GM23338 (cell line): Measurements from ENCODE around the gene PPP1R13L. TPM values are rescaled to one million over a fixed set of nuclear protein-coding genes. Genes with fewer than 3 reads are reported as not detected.

Experiments used
- ATAC-seq: fragments of 200-7000 bp; cut with Tn5 transposase; 3 replicates; pipeline ENCODE4 v1.9.1; 2020
- DNase-seq: peaks from one replicate; pipeline ENCODE4 v3.0.0-alpha.2; 2015; ENCODE audit warnings: low spot score
- H2AFZ ChIP-seq: fragments of 200-600 bp; sonication (generic); 2 replicates; pipeline ENCODE4 v1.8.0; 2016; ENCODE audit warnings: antibody characterized with exemption, mild to moderate bottlenecking, moderate library complexity
- H3F3A ChIP-seq: fragments of 200-600 bp; sonication (generic); replicated peaks from 2 replicates; pipeline ENCODE4 v1.8.0; 2017; ENCODE audit warnings: antibody characterized with exemption, mixed run types, low read depth
- H3K27ac ChIP-seq: fragments of 200-600 bp; sonication (generic); 2 replicates; pipeline ENCODE4 v1.6.1; 2016; ENCODE audit warnings: low read depth
- H3K27me3 ChIP-seq: fragments of 200-600 bp; sonication (generic); 2 replicates; pipeline ENCODE4 v1.8.0; 2016; ENCODE audit warnings: mild to moderate bottlenecking, mixed run types, moderate library complexity; ENCODE audit not compliant: insufficient read depth
- H3K36me3 ChIP-seq: fragments of 200-600 bp; sonication (generic); 2 replicates; pipeline ENCODE4 v1.8.0; 2016; ENCODE audit warnings: mild to moderate bottlenecking; ENCODE audit not compliant: insufficient read depth
- H3K4me1 ChIP-seq: fragments of 200-600 bp; sonication (generic); 2 replicates; pipeline ENCODE4 v1.8.0; 2016; ENCODE audit warnings: mild to moderate bottlenecking, moderate library complexity; ENCODE audit not compliant: insufficient read depth
- H3K4me2 ChIP-seq: fragments of 200-600 bp; sonication (generic); 2 replicates; pipeline ENCODE4 v1.7.1; 2017; ENCODE audit warnings: mixed run types
- H3K4me3 ChIP-seq: fragments of 200-600 bp; sonication (generic); 2 replicates; pipeline ENCODE4 v1.6.1; 2016; ENCODE audit warnings: mixed run types
- H3K79me2 ChIP-seq: fragments of 200-600 bp; sonication (generic); replicated peaks from 2 replicates; pipeline ENCODE4 v1.8.0; 2017; ENCODE audit warnings: mild to moderate bottlenecking; ENCODE audit not compliant: insufficient read depth
- H3K9me2 ChIP-seq: fragments of 200-600 bp; sonication (generic); 2 replicates; pipeline ENCODE4 v1.8.0; 2017; ENCODE audit not compliant: insufficient read depth
- H4K20me1 ChIP-seq: fragments of 200-600 bp; sonication (generic); replicated peaks from 2 replicates; pipeline ENCODE4 v1.8.0; 2017; ENCODE audit warnings: mild to moderate bottlenecking; ENCODE audit not compliant: insufficient read depth
- H3K27ac Mint-ChIP-seq: 2 replicates; pipeline ENCODE4 v1.8.0; 2020; ENCODE audit warnings: inconsistent platforms, mild to moderate bottlenecking, moderate library complexity, mixed read lengths
- H3K27me3 Mint-ChIP-seq: 3 replicates; pipeline ENCODE4 v1.8.0; 2022; ENCODE audit warnings: low read depth, mild to moderate bottlenecking, moderate library complexity, mixed read lengths, inconsistent platforms; ENCODE audit not compliant: insufficient read depth, poor library complexity
- H3K36me3 Mint-ChIP-seq: 3 replicates; pipeline ENCODE4 v1.8.0; 2021; ENCODE audit warnings: low read depth, mild to moderate bottlenecking, inconsistent platforms, moderate library complexity, mixed read lengths
- H3K4me1 Mint-ChIP-seq: 3 replicates; pipeline ENCODE4 v1.8.0; 2020; ENCODE audit warnings: mild to moderate bottlenecking, inconsistent platforms, mixed read lengths
- H3K4me3 Mint-ChIP-seq: 3 replicates; pipeline ENCODE4 v1.8.0; 2021; ENCODE audit warnings: moderate library complexity, mild to moderate bottlenecking, inconsistent platforms, mixed read lengths
- H3K9me3 Mint-ChIP-seq: 3 replicates; pipeline ENCODE4 v1.8.0; 2020; ENCODE audit warnings: moderate library complexity, mild to moderate bottlenecking, inconsistent platforms, mixed read lengths
- CREB1 ChIP-seq: fragments of 250-450 bp; sonication (Bioruptor Pico); IDR thresholded peaks from 2 replicates; pipeline ENCODE4 v1.5.0; 2020; ENCODE audit warnings: low read depth, mild to moderate bottlenecking, moderate library complexity
- CTCF ChIP-seq, 2 experiments: fragments of 200-600 bp in 1 of 2; sonication (generic) in 1 of 2; conservative IDR thresholded peaks; 2 replicates each; pipeline versions ENCODE4 v1.5.1 to v1.6.1; 2016 to 2017; ENCODE audit warnings: antibody characterized with exemption in 2 of 2, low read depth in 2 of 2, mild to moderate bottlenecking in 2 of 2, moderate library complexity in 1 of 2
- ETS1 ChIP-seq: IDR thresholded peaks from 2 replicates; pipeline ENCODE4 v1.6.1; 2016; ENCODE audit warnings: antibody characterized with exemption
- EZH2 ChIP-seq: fragments of 200-600 bp; sonication (generic); IDR thresholded peaks from one replicate; pipeline ENCODE4 v1.8.0; 2017; ENCODE audit warnings: antibody characterized with exemption, mild to moderate bottlenecking, low read depth; ENCODE audit not compliant: unreplicated experiment
- EZH2phosphoT487 ChIP-seq: fragments of 200-600 bp; sonication (generic); IDR thresholded peaks from one replicate; pipeline ENCODE4 v1.8.1; 2018; ENCODE audit warnings: antibody characterized with exemption; ENCODE audit not compliant: unreplicated experiment
- JUNB ChIP-seq: IDR thresholded peaks from one replicate; pipeline ENCODE4 v1.6.1; 2016; ENCODE audit warnings: antibody characterized with exemption; ENCODE audit not compliant: unreplicated experiment
- NANOG ChIP-seq: IDR thresholded peaks from 2 replicates; pipeline ENCODE4 v1.6.1; 2016; ENCODE audit warnings: antibody characterized with exemption, borderline replicate concordance
- POLR2AphosphoS5 ChIP-seq: IDR thresholded peaks from 2 replicates; pipeline ENCODE4 v1.6.1; 2016; ENCODE audit warnings: antibody characterized with exemption, low read depth
- REST ChIP-seq: IDR thresholded peaks from one replicate; pipeline ENCODE4 v1.6.1; 2018; ENCODE audit warnings: antibody characterized with exemption; ENCODE audit not compliant: unreplicated experiment
- STAT1 ChIP-seq: IDR thresholded peaks from one replicate; pipeline ENCODE4 v1.6.1; 2016; ENCODE audit warnings: antibody characterized with exemption; ENCODE audit not compliant: unreplicated experiment
- ZNF114 ChIP-seq: fragments of 250-450 bp; sonication (Bioruptor Pico); IDR thresholded peaks from 2 replicates; pipeline ENCODE4 v1.5.0; 2020; ENCODE audit warnings: mild to moderate bottlenecking, moderate library complexity
- ZNF331 ChIP-seq: fragments of 250-450 bp; sonication (Bioruptor Pico); IDR thresholded peaks from 2 replicates; pipeline ENCODE4 v1.5.0; 2020; ENCODE audit warnings: low read depth, mild to moderate bottlenecking, moderate library complexity
- ZNF462 ChIP-seq: fragments of 250-450 bp; sonication (Bioruptor Pico); IDR thresholded peaks from 2 replicates; pipeline ENCODE4 v1.5.0; 2020; ENCODE audit warnings: mild to moderate bottlenecking, moderate library complexity
- polyA plus RNA-seq: library from polyadenylated mRNA; unstranded; fragments of >200 nt; fragmentation: Nextera tagmentation; extraction: Ambion mirVana; gene quantifications from 2 replicates; pipeline ENCODE4 v1.2.1, GENCODE V29; 2016
- total RNA-seq: library from RNA; depleted of rRNA; stranded (reverse); fragments of >200 nt; shearing (Covaris generic); gene quantifications from 2 replicates; pipeline ENCODE4 v1.2.3, GENCODE V29; 2014

Gene PPP1R13L
- total and polyA plus RNA-seq, 2 experiments from 2014 or later: 9.6 to 15.5 TPM

GRCh38 chr19:45443462-45444317 lies 38.8 kb upstream of the PPP1R13L start:
- peak overlapping the region; percentile 90 for H3K4me3 Mint-ChIP-seq
- H3F3A ChIP-seq: peaks cover 41% of the 10 kb centered on the region
- H3K4me3 ChIP-seq: peak overlapping the region; percentile 85
- H3K27ac Mint-ChIP-seq: peak overlapping the region; percentile 91
- peaks cover 25% of the 10 kb centered on the region for H3K4me1 ChIP-seq
- peak overlapping the region; percentile 93 for H3K4me2 ChIP-seq
- no peaks in the 10 kb centered on the region for H3K9me2 ChIP-seq
- ATAC-seq (peak; percentile 67), DNase-seq (peak; percentile 99)
- H3K79me2 ChIP-seq: no peaks in the 10 kb centered on the region
- no peaks in the 10 kb centered on the region for H3K9me3 Mint-ChIP-seq
- H4K20me1 ChIP-seq: no peaks in the 10 kb centered on the region
- H3K27ac ChIP-seq: peak overlapping the region; percentile 95
- peak overlapping the region; percentile 98 for H2AFZ ChIP-seq
- H3K36me3 ChIP-seq: no peaks in the 10 kb centered on the region
- H3K27me3 ChIP-seq: peaks cover 36% of the 10 kb centered on the region
- TF ChIP-seq ZNF331: no peak
- peak; percentile 64 for TF ChIP-seq ETS1
- no peak for TF ChIP-seq EZH2
- no peak for TF ChIP-seq NANOG
- no peak for TF ChIP-seq REST
- TF ChIP-seq ZNF114 (CRISPR knock-in tag): no peak
- TF ChIP-seq STAT1: no peak
- no peak for TF ChIP-seq JUNB
- TF ChIP-seq CTCF (conservative IDR thresholded peaks at IDR 0.05; ENCODE audit: low read depth in 2 of 2): no peak
- peak; percentile 59 for TF ChIP-seq POLR2AphosphoS5
- TF ChIP-seq EZH2phosphoT487: no peak
- TF ChIP-seq CREB1 (CRISPR knock-in tag): peak; percentile 99
- no peak for TF ChIP-seq ZNF462 (CRISPR knock-in tag)
- peaks cover 30% of the 10 kb centered on the region for H3K27me3 Mint-ChIP-seq
- no peaks in the 10 kb centered on the region; the same call in 2 of the 3 replicates for H3K36me3 Mint-ChIP-seq
- peaks cover 29% of the 10 kb centered on the region for H3K4me1 Mint-ChIP-seq
